GM12878 (cell line): ENCODE measurements around the gene NUDT14. TPM values are rescaled to one million over a fixed set of nuclear protein-coding genes. Genes with fewer than 3 reads are reported as not detected.

Source experiments
- ATAC-seq: fragments of 200-7000 bp; cut with Tn5 transposase; 3 replicates; pipeline ENCODE4 v1.9.1; 2020; ENCODE audit warnings: mild to moderate bottlenecking, moderate library complexity
- BruUV-seq: library from RNA; stranded (reverse); fragments of 400-500 nt; replicated peaks from 2 replicates; lab custom pipeline; 2021; lab: Mats Ljungman, UMichigan
- CTCF ChIA-PET: fragments of 300-600 bp; sonication (Branson Sonifier 250); formaldehyde crosslinking; extraction: SDS; loops from one replicate; lab custom pipeline; 2021; ENCODE audit warnings: inconsistent platforms; lab: Yijun Ruan, JAX
- POLR2A ChIA-PET: fragments of 350-600 bp; formaldehyde crosslinking; extraction: SDS; loops from one replicate; lab custom pipeline; 2021; ENCODE audit warnings: inconsistent platforms; lab: Charles Lee
- RAD21 ChIA-PET: fragments of 300-600 bp; sonication (Branson Sonifier 250); formaldehyde crosslinking; loops from one replicate; lab custom pipeline; 2023; ENCODE audit warnings: antibody characterized with exemption; ENCODE audit not compliant: unreplicated experiment; lab: Charles Lee
- SMC1A ChIA-PET: fragments of 300-600 bp; sonication (Branson Sonifier 250); formaldehyde crosslinking; loops from one replicate; lab custom pipeline; 2023; ENCODE audit not compliant: unreplicated experiment, uncharacterized antibody; lab: Charles Lee
- DNase-seq: peaks from one replicate; pipeline ENCODE4 v3.0.0-alpha.2; 2011; ENCODE audit warnings: low read depth, low spot score
- FAIRE-seq: peaks from 3 replicates; lab custom pipeline; 2011; peaks lifted over from hg19 to GRCh38; lab: Jason Lieb, UNC
- H2AFZ ChIP-seq: 2 replicates; pipeline ENCODE4 v1.6.0; 2011; ENCODE audit warnings: low read depth, low read length, control low read depth; ENCODE audit not compliant: control insufficient read depth
- H3K27ac ChIP-seq: 2 replicates; pipeline ENCODE4 v1.5.1; 2011; ENCODE audit warnings: control low read depth; ENCODE audit not compliant: control insufficient read depth, insufficient read depth
- H3K27me3 ChIP-seq, 2 experiments: replicated peaks in 1 of 2; 2 replicates each; pipeline versions ENCODE4 v1.6.0 to v1.6.1; 2011; ENCODE audit warnings: low read length in 1 of 2; ENCODE audit not compliant: control insufficient read depth in 2 of 2, insufficient read depth in 2 of 2
- H3K36me3 ChIP-seq, 2 experiments: 2 replicates each; pipeline ENCODE4 v1.5.1; 2011; ENCODE audit warnings: low read length in 1 of 2; ENCODE audit not compliant: control insufficient read depth in 2 of 2, insufficient read depth in 2 of 2
- H3K4me1 ChIP-seq: 2 replicates; pipeline ENCODE4 v1.6.1; 2011; ENCODE audit warnings: mild to moderate bottlenecking, low read length, moderate library complexity, mixed read lengths; ENCODE audit not compliant: control insufficient read depth, insufficient read depth
- H3K4me2 ChIP-seq: 2 replicates; pipeline ENCODE4 v1.6.0; 2011; ENCODE audit warnings: control low read depth; ENCODE audit not compliant: control insufficient read depth, insufficient read depth
- H3K4me3 ChIP-seq: fragments of 200-600 bp; sonication (generic); 2 replicates; pipeline ENCODE4 v1.5.1; 2016
- H3K79me2 ChIP-seq: 2 replicates; pipeline ENCODE4 v1.6.0; 2011; ENCODE audit warnings: low read length; ENCODE audit not compliant: control insufficient read depth, insufficient read depth
- H3K9ac ChIP-seq: 2 replicates; pipeline ENCODE4 v1.8.0; 2011; ENCODE audit warnings: low read length, control low read depth, mixed read lengths; ENCODE audit not compliant: control insufficient read depth, insufficient read depth
- H3K9me3 ChIP-seq: replicated peaks from 3 replicates; pipeline ENCODE4 v1.5.1; 2011; ENCODE audit warnings: mild to moderate bottlenecking, low read length; ENCODE audit not compliant: control insufficient read depth, insufficient read depth
- H4K20me1 ChIP-seq: 2 replicates; pipeline ENCODE4 v1.6.0; 2011; ENCODE audit not compliant: control insufficient read depth, insufficient read depth
- CEBPB ChIP-seq, 2 experiments: fragments of 150-350 bp in 1 of 2; IDR thresholded peaks; 2 replicates each; pipeline ENCODE4 v1.6.1; 2012 to 2014; ENCODE audit warnings: low read depth in 2 of 2, low read length in 2 of 2, borderline replicate concordance in 1 of 2, inconsistent platforms in 1 of 2
- CREB1 ChIP-seq: IDR thresholded peaks from 2 replicates; pipeline ENCODE4 v1.6.1; 2012; ENCODE audit warnings: low read depth, mild to moderate bottlenecking, inconsistent platforms
- EP300 ChIP-seq, 2 experiments: fragments of 150-350 bp in 1 of 2; IDR thresholded peaks; 2 replicates each; pipeline ENCODE4 v1.6.1; 2011 to 2012; ENCODE audit warnings: low read depth in 2 of 2, low read length in 2 of 2, borderline replicate concordance in 1 of 2, improper control_type of control experiment in 1 of 2, inconsistent platforms in 1 of 2; ENCODE audit not compliant: control insufficient read depth in 1 of 2
- LARP7 ChIP-seq: fragments of 450-650 bp; IDR thresholded peaks from 2 replicates; pipeline ENCODE4 v1.6.1; 2017; ENCODE audit warnings: mild to moderate bottlenecking
- NFIC ChIP-seq: IDR thresholded peaks from 2 replicates; pipeline ENCODE4 v1.6.1; 2012; ENCODE audit warnings: low read depth, mild to moderate bottlenecking, inconsistent platforms, low read length, moderate library complexity
- PML ChIP-seq: IDR thresholded peaks from 2 replicates; pipeline ENCODE4 v1.6.1; 2012; ENCODE audit warnings: low read length, inconsistent platforms
- POU2F2 ChIP-seq: IDR thresholded peaks from 3 replicates; pipeline ENCODE4 v1.6.1; 2011; ENCODE audit warnings: low read depth, mild to moderate bottlenecking, low read length, borderline replicate concordance
- SIX5 ChIP-seq: IDR thresholded peaks from 2 replicates; pipeline ENCODE4 v1.6.1; 2011; ENCODE audit warnings: mild to moderate bottlenecking, low read depth, low read length, moderate library complexity; ENCODE audit not compliant: severe bottlenecking
- TBL1XR1 ChIP-seq: IDR thresholded peaks from 2 replicates; pipeline ENCODE4 v1.6.1; 2012; ENCODE audit warnings: low read depth, low read length, improper control_type of control experiment
- ZSCAN29 ChIP-seq: fragments of 450-650 bp; IDR thresholded peaks from 2 replicates; pipeline ENCODE4 v1.6.1; 2017; ENCODE audit warnings: mild to moderate bottlenecking, moderate library complexity
- WGBS: methylation state at CpG from one replicate; pipeline ENCODE4 v1.1.6; 2016; ENCODE audit warnings: low lambda C conversion rate; ENCODE audit not compliant: insufficient replicate concordance, insufficient coverage; ENCODE audit errors: missing lambda C conversion rate; 5-methylcytosine and 5-hydroxymethylcytosine counted together
- in situ Hi-C: fragments of 300-500 bp; cut with MboI; formaldehyde crosslinking; loops from 9 replicates; pipeline ENCODE4 v1.14.3; 2018; ENCODE audit warnings: mixed read lengths
- intact Hi-C: fragments of 100-400 bp; cut with micrococcal nuclease; formaldehyde crosslinking; loops from one replicate; pipeline ENCODE4 v1.14.2; 2022; ENCODE audit not compliant: unreplicated experiment
- polyA plus RNA-seq, 11 experiments: library from polyadenylated mRNA; depleted of rRNA in 4 of 11; unstranded in 6 of 11; stranded (reverse) in 5 of 11; fragments of >200 nt; fragmentation: Nextera tagmentation in 4 of 11; fragmentation: Illumina TruSeq in 1 of 11; extraction: Ambion mirVana in 4 of 11; extraction: Trizol in 1 of 11; gene quantifications; 1 replicate in 1 of 11; 2 replicates in 10 of 11; pipeline versions ENCODE4 v1.2.1 to v1.2.3, GENCODE V29; 2011 to 2016; ENCODE audit warnings: inconsistent platforms in 2 of 11, missing spikeins in 2 of 11, low read depth in 1 of 11
- total RNA-seq, 4 experiments: library from RNA; depleted of rRNA in 3 of 4; stranded (reverse); fragments of >200 nt in 3 of 4; fragmentation: Illumina TruSeq in 1 of 4; extraction: Trizol in 1 of 4; gene quantifications; 2 replicates each; pipeline versions ENCODE4 v1.2.1 to v1.2.3, GENCODE V29; 2013 to 2021
- TF ChIP-seq, protein P1 (sequence below): fragments of 450-650 bp; IDR thresholded peaks from 2 replicates; pipeline ENCODE4 v1.6.1; 2017; ENCODE audit warnings: mild to moderate bottlenecking, moderate library complexity
- TF ChIP-seq, protein P2 (sequence below): fragments of 450-650 bp; formaldehyde crosslinking; IDR thresholded peaks from 2 replicates; pipeline ENCODE4 v1.4.0; 2022; ENCODE audit warnings: mild to moderate bottlenecking, moderate library complexity
- TF ChIP-seq, protein P3 (sequence below): IDR thresholded peaks from 2 replicates; pipeline ENCODE4 v1.6.1; 2012; ENCODE audit warnings: low read depth, low read length, improper control_type of control experiment

Gene NUDT14
- total and polyA plus RNA-seq, 10 of the 15 experiments (the other 5 are each of a cell fraction or from before 2014, with no cell fraction given), result 0.62 to 6.8 (median 4.3) TPM; not detected in 1

DNA sequence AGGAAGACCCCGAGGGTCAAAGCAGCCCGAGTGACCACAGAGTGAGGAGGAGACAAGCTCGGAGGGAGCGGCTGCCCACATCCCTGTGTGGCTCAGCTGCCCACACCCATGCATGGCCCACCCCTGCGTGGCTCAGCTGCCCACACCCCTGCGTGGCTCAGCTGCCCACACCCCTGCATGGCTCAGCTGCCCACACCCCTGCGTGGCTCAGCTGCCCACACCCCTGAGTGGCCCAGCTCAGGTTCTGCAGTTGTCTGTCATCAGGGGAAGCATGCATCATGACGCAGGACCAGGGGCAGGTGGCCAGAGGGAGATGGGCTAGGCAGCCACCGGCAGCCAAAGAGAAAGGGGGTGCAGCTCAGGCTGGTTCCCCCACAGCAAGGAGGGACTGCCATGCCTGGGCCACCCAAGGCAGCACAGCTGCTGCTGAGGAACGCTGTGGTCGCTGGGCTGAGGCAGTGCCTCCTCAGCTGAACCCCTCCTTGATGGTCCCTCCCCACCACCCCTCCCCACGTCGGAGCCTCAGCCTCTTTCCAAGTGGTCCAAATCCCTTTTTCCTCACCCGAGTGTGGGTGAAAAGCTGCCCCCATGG lies 33.3 kb upstream of the NUDT14 start:
- H3K4me1 ChIP-seq, result no peaks in the 10 kb centered on the region
- SMC1A ChIA-PET, result no interaction called here
- intact Hi-C loops, result no loop called here
- CTCF ChIA-PET, result no interaction called here
- 84% methylated on average over 14 of the region's 14 CpGs for WGBS
- H3K36me3 ChIP-seq, result peaks cover 0 to 28% of the 10 kb centered on the region in 2 experiments; a peak in 2 of 4 replicates
- TF ChIP-seq, protein P1, sequence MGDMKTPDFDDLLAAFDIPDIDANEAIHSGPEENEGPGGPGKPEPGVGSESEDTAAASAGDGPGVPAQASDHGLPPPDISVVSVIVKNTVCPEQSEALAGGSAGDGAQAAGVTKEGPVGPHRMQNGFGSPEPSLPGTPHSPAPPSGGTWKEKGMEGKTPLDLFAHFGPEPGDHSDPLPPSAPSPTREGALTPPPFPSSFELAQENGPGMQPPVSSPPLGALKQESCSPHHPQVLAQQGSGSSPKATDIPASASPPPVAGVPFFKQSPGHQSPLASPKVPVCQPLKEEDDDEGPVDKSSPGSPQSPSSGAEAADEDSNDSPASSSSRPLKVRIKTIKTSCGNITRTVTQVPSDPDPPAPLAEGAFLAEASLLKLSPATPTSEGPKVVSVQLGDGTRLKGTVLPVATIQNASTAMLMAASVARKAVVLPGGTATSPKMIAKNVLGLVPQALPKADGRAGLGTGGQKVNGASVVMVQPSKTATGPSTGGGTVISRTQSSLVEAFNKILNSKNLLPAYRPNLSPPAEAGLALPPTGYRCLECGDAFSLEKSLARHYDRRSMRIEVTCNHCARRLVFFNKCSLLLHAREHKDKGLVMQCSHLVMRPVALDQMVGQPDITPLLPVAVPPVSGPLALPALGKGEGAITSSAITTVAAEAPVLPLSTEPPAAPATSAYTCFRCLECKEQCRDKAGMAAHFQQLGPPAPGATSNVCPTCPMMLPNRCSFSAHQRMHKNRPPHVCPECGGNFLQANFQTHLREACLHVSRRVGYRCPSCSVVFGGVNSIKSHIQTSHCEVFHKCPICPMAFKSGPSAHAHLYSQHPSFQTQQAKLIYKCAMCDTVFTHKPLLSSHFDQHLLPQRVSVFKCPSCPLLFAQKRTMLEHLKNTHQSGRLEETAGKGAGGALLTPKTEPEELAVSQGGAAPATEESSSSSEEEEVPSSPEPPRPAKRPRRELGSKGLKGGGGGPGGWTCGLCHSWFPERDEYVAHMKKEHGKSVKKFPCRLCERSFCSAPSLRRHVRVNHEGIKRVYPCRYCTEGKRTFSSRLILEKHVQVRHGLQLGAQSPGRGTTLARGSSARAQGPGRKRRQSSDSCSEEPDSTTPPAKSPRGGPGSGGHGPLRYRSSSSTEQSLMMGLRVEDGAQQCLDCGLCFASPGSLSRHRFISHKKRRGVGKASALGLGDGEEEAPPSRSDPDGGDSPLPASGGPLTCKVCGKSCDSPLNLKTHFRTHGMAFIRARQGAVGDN, result no peak
- TF ChIP-seq EP300 (IDR thresholded peaks at IDR 0.05; ENCODE audit: borderline replicate concordance in 1 of 2, control insufficient read depth in 1 of 2, low read depth in 2 of 2, low read length in 2 of 2), result no peak
- TF ChIP-seq, protein P2, sequence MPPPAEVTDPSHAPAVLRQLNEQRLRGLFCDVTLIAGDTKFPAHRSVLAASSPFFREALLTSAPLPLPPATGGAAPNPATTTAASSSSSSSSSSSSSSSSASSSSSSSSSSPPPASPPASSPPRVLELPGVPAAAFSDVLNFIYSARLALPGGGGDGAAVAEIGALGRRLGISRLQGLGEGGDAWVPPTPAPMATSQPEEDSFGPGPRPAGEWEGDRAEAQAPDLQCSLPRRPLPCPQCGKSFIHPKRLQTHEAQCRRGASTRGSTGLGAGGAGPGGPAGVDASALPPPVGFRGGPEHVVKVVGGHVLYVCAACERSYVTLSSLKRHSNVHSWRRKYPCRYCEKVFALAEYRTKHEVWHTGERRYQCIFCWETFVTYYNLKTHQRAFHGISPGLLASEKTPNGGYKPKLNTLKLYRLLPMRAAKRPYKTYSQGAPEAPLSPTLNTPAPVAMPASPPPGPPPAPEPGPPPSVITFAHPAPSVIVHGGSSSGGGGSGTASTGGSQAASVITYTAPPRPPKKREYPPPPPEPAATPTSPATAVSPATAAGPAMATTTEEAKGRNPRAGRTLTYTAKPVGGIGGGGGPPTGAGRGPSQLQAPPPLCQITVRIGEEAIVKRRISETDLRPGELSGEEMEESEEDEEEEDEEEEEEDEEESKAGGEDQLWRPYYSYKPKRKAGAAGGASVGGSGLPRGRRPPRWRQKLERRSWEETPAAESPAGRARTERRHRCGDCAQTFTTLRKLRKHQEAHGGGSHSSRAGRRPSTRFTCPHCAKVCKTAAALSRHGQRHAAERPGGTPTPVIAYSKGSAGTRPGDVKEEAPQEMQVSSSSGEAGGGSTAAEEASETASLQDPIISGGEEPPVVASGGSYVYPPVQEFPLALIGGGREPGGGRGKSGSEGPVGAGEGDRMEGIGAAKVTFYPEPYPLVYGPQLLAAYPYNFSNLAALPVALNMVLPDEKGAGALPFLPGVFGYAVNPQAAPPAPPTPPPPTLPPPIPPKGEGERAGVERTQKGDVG (CRISPR knock-in tag), result no peak
- no peak for TF ChIP-seq TBL1XR1
- no peak for TF ChIP-seq ZSCAN29
- no peak for TF ChIP-seq LARP7
- TF ChIP-seq PML, result no peak
- TF ChIP-seq, protein P3, sequence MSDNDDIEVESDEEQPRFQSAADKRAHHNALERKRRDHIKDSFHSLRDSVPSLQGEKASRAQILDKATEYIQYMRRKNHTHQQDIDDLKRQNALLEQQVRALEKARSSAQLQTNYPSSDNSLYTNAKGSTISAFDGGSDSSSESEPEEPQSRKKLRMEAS, result no peak
- no peak for TF ChIP-seq CEBPB (IDR thresholded peaks at IDR 0.05; ENCODE audit: borderline replicate concordance in 1 of 2, low read depth in 2 of 2, low read length in 2 of 2)
- TF ChIP-seq NFIC, result no peak
- no peak for TF ChIP-seq SIX5
- TF ChIP-seq CREB1, result no peak
- no peak for TF ChIP-seq POU2F2
- H3K79me2 ChIP-seq, result no peaks in the 10 kb centered on the region
- no peak overlapping the region for H3K27ac ChIP-seq
- POLR2A ChIA-PET, result no interaction called here
- no peak overlapping the region for H3K4me2 ChIP-seq
- RAD21 ChIA-PET, result no interaction called here
- BruUV-seq, result no TSS peak
- no peak for ATAC-seq
- H3K4me3 ChIP-seq, result no peak overlapping the region
- no peaks in the 10 kb centered on the region for H3K9me3 ChIP-seq
- no peaks in the 10 kb centered on the region for H3K27me3 ChIP-seq
- no peaks in the 10 kb centered on the region for H4K20me1 ChIP-seq
- H3K9ac ChIP-seq, result no peak overlapping the region
- no peak for FAIRE-seq
- H2AFZ ChIP-seq, result no peak overlapping the region
- no peak for DNase-seq
- in situ Hi-C loops, result no loop called here
